Fibroblast of villous mesenchyme (primary cell): ENCODE data around the gene TULP4. TPM values are rescaled to one million over a fixed set of nuclear protein-coding genes. Genes with fewer than 3 reads are reported as not detected.

Experiments
- DNase-seq: peaks from one replicate; pipeline ENCODE4 v3.0.0-alpha.2; 2010; ENCODE audit warnings: low read depth
- H3K4me3 ChIP-seq: 2 replicates; pipeline ENCODE4 v1.5.1; 2011; ENCODE audit warnings: low read depth, mild to moderate bottlenecking, low read length
- total RNA-seq: library from RNA; depleted of rRNA; stranded (reverse); fragments of >200 nt; gene quantifications from 2 replicates; pipeline ENCODE4 v1.2.3, GENCODE V29; 2012
- TF ChIP-seq, protein P1 (sequence below): IDR thresholded peaks from 2 replicates; pipeline ENCODE4 v1.5.1; 2012; ENCODE audit warnings: low read depth, mild to moderate bottlenecking, low read length; ENCODE audit not compliant: insufficient read depth

The TULP4 gene
- total RNA-seq, 1 donor = 120 TPM

DNA sequence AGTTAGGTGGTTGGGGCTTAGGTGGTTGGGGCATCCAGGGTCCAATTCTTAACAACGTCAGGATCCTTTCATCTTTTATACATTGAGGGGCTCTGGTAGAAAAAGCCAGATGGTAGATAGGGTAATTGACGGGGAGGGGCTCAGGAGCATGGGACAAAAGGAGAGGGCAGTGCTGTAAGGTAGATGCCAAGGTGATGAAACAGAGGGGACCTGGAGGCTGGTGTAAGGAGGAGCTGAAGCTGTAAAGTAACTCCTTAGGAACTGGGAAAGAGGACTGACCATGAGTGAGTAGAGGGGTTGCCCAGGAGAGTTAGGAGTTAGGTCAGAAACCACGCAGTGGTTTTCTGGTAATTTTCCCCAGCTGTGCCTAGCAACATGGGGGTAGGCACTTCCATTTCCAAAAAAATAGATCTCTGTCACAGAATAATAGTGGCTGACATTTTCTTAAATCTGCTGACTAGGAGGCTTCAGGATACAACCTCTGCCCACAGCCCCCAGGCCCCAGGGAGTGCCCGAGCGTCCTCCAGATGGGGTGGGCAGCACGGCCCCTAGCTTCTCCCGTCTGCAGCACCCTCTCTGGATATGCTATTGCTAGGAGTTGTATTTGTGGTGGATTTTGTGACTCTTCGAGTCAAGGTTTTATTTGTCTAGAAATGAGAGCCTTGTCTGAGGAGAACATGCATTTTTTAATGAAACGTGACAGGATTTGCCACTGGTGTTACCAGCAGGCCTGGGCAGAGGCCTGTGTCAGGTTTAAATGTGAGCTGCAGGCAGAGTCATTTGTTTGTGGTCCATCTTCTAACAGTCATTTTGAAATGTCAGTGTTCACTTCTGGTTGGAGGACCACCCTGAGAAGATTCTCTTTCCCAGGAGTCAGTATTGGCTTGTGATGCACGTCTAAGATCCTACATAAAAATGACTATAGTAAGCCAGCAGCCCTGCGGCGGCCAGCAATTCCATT, 44.6 kb downstream of the TULP4 start:
- TF ChIP-seq, protein P1, sequence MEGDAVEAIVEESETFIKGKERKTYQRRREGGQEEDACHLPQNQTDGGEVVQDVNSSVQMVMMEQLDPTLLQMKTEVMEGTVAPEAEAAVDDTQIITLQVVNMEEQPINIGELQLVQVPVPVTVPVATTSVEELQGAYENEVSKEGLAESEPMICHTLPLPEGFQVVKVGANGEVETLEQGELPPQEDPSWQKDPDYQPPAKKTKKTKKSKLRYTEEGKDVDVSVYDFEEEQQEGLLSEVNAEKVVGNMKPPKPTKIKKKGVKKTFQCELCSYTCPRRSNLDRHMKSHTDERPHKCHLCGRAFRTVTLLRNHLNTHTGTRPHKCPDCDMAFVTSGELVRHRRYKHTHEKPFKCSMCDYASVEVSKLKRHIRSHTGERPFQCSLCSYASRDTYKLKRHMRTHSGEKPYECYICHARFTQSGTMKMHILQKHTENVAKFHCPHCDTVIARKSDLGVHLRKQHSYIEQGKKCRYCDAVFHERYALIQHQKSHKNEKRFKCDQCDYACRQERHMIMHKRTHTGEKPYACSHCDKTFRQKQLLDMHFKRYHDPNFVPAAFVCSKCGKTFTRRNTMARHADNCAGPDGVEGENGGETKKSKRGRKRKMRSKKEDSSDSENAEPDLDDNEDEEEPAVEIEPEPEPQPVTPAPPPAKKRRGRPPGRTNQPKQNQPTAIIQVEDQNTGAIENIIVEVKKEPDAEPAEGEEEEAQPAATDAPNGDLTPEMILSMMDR = no peak
- no peak overlapping the region for H3K4me3 ChIP-seq
- DNase-seq = no peak

DNA sequence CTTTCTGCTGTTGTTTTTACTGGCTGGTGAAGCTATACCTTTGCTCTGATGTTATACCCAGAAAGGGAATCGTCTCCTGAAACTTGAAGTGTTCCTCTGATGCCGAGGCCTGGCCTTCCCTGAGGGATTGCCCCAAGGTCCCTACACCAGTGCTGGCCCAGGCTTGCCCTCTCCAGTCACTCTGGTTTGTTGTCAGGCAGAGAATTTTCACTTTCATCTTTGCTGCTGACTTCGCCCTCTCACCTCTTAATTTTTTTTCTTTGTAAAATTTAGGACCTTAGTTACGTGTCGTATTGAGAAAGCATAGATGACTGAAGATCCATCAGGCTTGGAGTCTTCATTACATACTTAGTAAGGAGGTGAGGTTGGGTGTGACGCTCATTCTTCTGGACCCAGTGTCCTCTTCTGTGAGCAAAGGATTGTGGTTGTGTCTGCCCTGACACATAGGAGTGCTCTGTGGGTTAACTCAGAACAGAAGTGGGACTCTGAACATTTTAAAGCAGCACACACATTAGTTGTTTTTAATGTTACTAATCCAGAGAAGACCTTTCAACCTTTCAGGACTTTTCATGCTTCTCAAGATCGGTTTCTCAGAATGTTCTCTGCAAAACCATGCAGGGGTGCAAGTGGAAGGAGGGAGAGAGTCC, 45.4 kb downstream of the TULP4 start:
- TF ChIP-seq, protein P1 = no peak
- DNase-seq = no peak
- no peak overlapping the region for H3K4me3 ChIP-seq

DNA sequence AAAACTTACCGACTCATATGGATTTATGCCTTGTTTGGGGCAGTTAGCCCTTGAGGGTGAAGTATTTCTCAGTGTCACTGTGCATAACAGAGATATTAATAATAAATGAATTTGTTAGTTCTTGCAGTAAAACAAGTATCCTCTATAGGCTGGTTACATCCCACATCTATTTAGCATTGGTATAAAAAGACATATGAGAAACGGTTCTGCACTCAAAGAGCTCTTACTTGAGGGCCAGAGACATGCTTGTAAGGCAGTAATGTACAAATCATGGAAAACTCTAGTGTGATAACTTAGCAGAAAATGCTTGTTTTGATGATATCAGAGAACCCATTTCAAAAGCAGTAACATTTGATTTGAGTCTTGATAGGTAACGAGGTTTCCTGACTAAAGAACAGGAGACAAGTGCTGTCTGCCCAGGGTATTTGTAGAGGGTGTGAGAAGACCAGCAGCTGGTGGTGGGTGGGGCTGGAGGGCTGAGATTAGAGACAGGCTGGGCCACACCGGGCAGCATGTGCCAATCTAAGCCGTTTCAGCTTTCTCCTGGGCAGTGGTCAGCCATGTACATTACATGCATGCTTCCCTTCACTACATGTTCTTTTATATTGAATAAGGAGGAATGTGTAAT, 46.3 kb downstream of the TULP4 start:
- DNase-seq = no peak
- no peak overlapping the region for H3K4me3 ChIP-seq
- TF ChIP-seq, protein P1 = no peak

DNA sequence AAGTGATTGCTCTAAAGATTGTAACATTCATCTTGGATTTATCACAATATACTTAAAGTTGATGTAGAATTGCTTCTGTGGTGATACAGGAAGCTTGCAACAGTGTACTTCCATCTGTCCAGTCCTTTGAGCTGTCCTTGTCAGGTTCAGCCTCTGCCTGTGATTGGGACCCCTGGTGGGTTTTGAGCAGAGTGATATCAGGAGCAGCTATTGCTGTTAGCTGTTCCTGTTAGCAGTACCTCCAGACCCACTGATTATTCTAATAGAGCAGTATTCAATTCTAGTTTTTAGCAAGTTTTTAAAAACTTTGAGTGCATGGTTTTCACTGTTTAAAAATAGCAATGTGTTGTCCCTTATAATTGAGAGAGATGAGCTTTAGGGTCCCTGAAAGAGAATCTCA, 48.8 kb downstream of the TULP4 start:
- no peak for DNase-seq
- H3K4me3 ChIP-seq = no peak overlapping the region
- TF ChIP-seq, protein P1 = no peak

DNA sequence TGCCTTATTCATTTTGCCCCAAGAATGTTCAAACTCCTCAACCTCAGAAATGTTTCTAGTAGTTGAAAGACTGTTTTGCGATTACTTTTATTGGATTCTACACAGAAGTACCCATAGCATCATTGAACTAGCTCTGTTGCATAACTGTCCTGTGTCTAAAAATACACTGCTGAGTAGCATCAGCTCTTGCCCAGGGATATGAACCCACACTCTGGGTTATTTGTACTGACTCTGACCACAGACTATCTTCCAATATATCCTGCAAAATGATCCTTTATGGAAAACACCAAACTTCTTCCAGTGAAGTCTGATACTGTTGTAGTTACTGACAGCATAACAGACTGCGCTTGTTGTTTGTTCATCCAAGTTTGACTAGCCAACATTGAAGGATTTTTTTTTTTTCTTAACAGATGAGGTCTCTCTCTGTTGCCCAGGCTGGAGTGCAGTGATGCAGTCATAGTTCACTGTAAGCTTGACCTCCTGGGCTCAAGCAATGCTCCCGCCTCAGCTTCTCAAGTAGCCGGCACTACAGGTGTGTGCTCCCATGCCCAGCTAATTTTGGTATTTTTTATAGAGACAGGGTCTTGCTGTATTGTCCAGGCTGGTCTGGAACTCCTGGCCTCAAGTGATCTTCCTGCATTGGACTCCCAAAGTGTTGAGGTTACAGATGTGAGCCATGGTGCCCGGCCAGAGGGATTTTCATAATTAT, 49.9 kb downstream of the TULP4 start:
- no peak overlapping the region for H3K4me3 ChIP-seq
- TF ChIP-seq, protein P1 = no peak
- peak; percentile 61 for DNase-seq

DNA sequence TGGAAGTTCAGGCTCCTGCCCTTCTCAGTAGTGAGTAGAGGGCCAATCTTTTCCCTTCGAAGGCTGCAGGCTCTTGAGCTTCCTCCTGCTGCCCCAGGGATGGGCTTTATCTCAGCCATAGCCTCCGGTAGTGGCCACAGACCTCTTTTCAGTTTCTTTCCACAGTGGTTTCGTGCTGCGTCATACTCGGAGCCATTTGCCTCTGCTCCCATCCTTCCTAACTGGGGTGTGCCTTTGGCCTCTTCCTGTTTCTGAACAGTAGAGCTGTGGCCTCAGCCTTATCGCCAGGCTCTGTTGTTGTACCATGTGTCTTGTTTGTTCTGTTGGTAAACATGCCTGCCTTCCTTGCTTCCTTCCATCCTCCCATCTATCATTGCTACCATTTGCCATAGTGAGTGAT, 54.1 kb downstream of the TULP4 start:
- TF ChIP-seq, protein P1 = no peak
- DNase-seq = no peak

More for the DNA sequence above, 54.1 kb downstream of the TULP4 start:
- H3K4me3 ChIP-seq = no peak overlapping the region
